H1 (cell line): ENCODE measurements around the gene TMEM200C.

ENCODE experiments used
- BCL11A ChIP-seq, 2 experiments: IDR thresholded peaks; one replicate each; pipeline ENCODE4 v1.6.1; 2011; ENCODE audit warnings: low read depth in 2 of 2, low read length in 2 of 2, mild to moderate bottlenecking in 2 of 2
- CHD2 ChIP-seq: IDR thresholded peaks from 2 replicates; pipeline ENCODE4 v1.6.1; 2012; ENCODE audit warnings: low read length, improper control_type of control experiment
- CREB1 ChIP-seq: IDR thresholded peaks from 2 replicates; pipeline ENCODE4 v1.6.1; 2012; ENCODE audit warnings: inconsistent platforms
- CTCF ChIP-seq, 3 experiments: IDR thresholded peaks; 1 replicate in 2 of 3; 2 replicates in 1 of 3; pipeline versions ENCODE4 v1.5.1 to v1.6.1; 2011; ENCODE audit warnings: low read length in 3 of 3, mild to moderate bottlenecking in 3 of 3, inconsistent platforms in 2 of 3, low read depth in 1 of 3, moderate library complexity in 1 of 3; ENCODE audit not compliant: insufficient read depth in 1 of 3; ENCODE audit errors: control extremely low read depth in 1 of 3
- EZH2 ChIP-seq: fragments of 200-600 bp; sonication (generic); IDR thresholded peaks from 2 replicates; pipeline ENCODE4 v1.7.1; 2012; ENCODE audit warnings: low read depth, mild to moderate bottlenecking, moderate library complexity, low read length, inconsistent platforms; ENCODE audit not compliant: severe bottlenecking
- POLR2A ChIP-seq, 2 experiments: IDR thresholded peaks; 1 replicate in 1 of 2; 2 replicates in 1 of 2; pipeline ENCODE4 v1.6.1; 2011; ENCODE audit warnings: low read depth in 2 of 2, low read length in 2 of 2, mild to moderate bottlenecking in 2 of 2; ENCODE audit errors: control extremely low read depth in 1 of 2
- SAP30 ChIP-seq: fragments of 300-600 bp; sonication (generic); IDR thresholded peaks from 2 replicates; pipeline ENCODE4 v1.7.1; 2012; ENCODE audit warnings: low read length, moderate library complexity, mild to moderate bottlenecking, inconsistent platforms; ENCODE audit not compliant: insufficient read depth, insufficient replicate concordance
- SP1 ChIP-seq: IDR thresholded peaks from 2 replicates; pipeline ENCODE4 v1.6.1; 2011; ENCODE audit warnings: low read depth, low read length
- TAF1 ChIP-seq: IDR thresholded peaks from 2 replicates; pipeline ENCODE4 v1.6.1; 2011; ENCODE audit warnings: mild to moderate bottlenecking, low read depth, low read length
- TBP ChIP-seq: IDR thresholded peaks from 2 replicates; pipeline ENCODE4 v1.6.1; 2011; ENCODE audit warnings: low read depth, low read length, improper control_type of control experiment

- TF ChIP-seq BCL11A (IDR thresholded peaks at IDR 0.05; ENCODE audit: low read depth in 2 of 2, low read length in 2 of 2) (no peak), POLR2A (IDR thresholded peaks at IDR 0.05; ENCODE audit: control extremely low read depth in 1 of 2, low read depth in 2 of 2, low read length in 2 of 2) (no peak), CTCF (IDR thresholded peaks at IDR 0.05; ENCODE audit: control extremely low read depth in 1 of 3, insufficient read depth in 1 of 3, low read depth in 1 of 3, low read length in 3 of 3) (no peak), SP1 (no peak), CREB1 (no peak), TBP (no peak), EZH2 (no peak), TAF1 (0 out of 2 replicates have a peak, but pooled peaks have one; percentile 27), SAP30 (no peak), CHD2 (no peak)
These were observed 46.6 kb upstream of the TMEM200C start for GRCh38 chr18:5941890-5942289.
